Mesendoderm (in vitro differentiated cells): ENCODE data around the gene DSE.
A peak's percentile ranks its signal among the peaks of the same experiment; 100 is the strongest.

Experiments
- DNase-seq: peaks from one replicate; pipeline ENCODE4 v3.0.0; 2013
- H2AK5ac ChIP-seq: 2 replicates; pipeline ENCODE4 v1.6.1; 2013; ENCODE audit warnings: low read length, inconsistent platforms
- H2BK120ac ChIP-seq: 2 replicates; pipeline ENCODE4 v1.6.1; 2013; ENCODE audit warnings: low read depth, mild to moderate bottlenecking, low read length, moderate library complexity, mixed read lengths
- H2BK15ac ChIP-seq: replicated peaks from 2 replicates; pipeline ENCODE4 v1.6.1; 2013; ENCODE audit warnings: low read depth, mild to moderate bottlenecking, moderate library complexity
- H2BK5ac ChIP-seq: 2 replicates; pipeline ENCODE4 v1.6.1; 2013; ENCODE audit warnings: low read length, inconsistent platforms
- H3K18ac ChIP-seq: 2 replicates; pipeline ENCODE4 v1.6.1; 2013; ENCODE audit warnings: mild to moderate bottlenecking, low read length, mixed read lengths
- H3K23ac ChIP-seq: one replicate; pipeline ENCODE4 v1.6.1; 2013; ENCODE audit warnings: low read length
- H3K27ac ChIP-seq: 2 replicates; pipeline ENCODE4 v1.5.1; 2013; ENCODE audit warnings: low read depth, mild to moderate bottlenecking, inconsistent platforms, low read length, moderate library complexity
- H3K27me3 ChIP-seq: 2 replicates; pipeline ENCODE4 v1.6.1; 2013; ENCODE audit warnings: low read length, control low read depth, mild to moderate bottlenecking, inconsistent platforms; ENCODE audit not compliant: insufficient read depth, poor library complexity
- H3K36me3 ChIP-seq: 2 replicates; pipeline ENCODE4 v1.6.1; 2013; ENCODE audit warnings: low read length, inconsistent platforms; ENCODE audit not compliant: control insufficient read depth, insufficient read depth
- H3K4ac ChIP-seq: one replicate; pipeline ENCODE4 v1.6.1; 2013; ENCODE audit warnings: low read depth, mild to moderate bottlenecking, low read length, moderate library complexity
- H3K4me1 ChIP-seq: 2 replicates; pipeline ENCODE4 v1.6.1; 2013; ENCODE audit warnings: low read depth, low read length, inconsistent platforms; ENCODE audit not compliant: control insufficient read depth
- H3K4me2 ChIP-seq: 2 replicates; pipeline ENCODE4 v1.6.1; 2013; ENCODE audit warnings: low read length
- H3K4me3 ChIP-seq: 2 replicates; pipeline ENCODE4 v1.5.1; 2013; ENCODE audit warnings: mild to moderate bottlenecking, low read length
- H3K56ac ChIP-seq: one replicate; pipeline ENCODE4 v1.6.1; 2013; ENCODE audit warnings: low read length
- H3K79me1 ChIP-seq: 2 replicates; pipeline ENCODE4 v1.6.1; 2013; ENCODE audit warnings: low read length, inconsistent platforms
- H3K79me2 ChIP-seq: 2 replicates; pipeline ENCODE4 v1.6.1; 2013; ENCODE audit warnings: mild to moderate bottlenecking, low read length; ENCODE audit not compliant: control insufficient read depth, insufficient read depth
- H3K9ac ChIP-seq: 2 replicates; pipeline ENCODE4 v1.6.1; 2013; ENCODE audit warnings: low read length, inconsistent platforms
- H4K5ac ChIP-seq: one replicate; pipeline ENCODE4 v1.6.1; 2013; ENCODE audit warnings: low read length
- H4K8ac ChIP-seq: one replicate; pipeline ENCODE4 v1.6.1; 2013; ENCODE audit warnings: low read depth, mild to moderate bottlenecking, control low read depth, low read length, moderate library complexity
- WGBS: extraction: QIAGEN DNeasy Blood & Tissue Kit; methylation state at CpG from one replicate; pipeline ENCODE4 v1.1.7; 2013; ENCODE audit warnings: low lambda C conversion rate, missing lambda C conversion rate; ENCODE audit not compliant: insufficient coverage; ENCODE audit errors: extremely low coverage; 5-methylcytosine and 5-hydroxymethylcytosine counted together

Gene DSE

DNA sequence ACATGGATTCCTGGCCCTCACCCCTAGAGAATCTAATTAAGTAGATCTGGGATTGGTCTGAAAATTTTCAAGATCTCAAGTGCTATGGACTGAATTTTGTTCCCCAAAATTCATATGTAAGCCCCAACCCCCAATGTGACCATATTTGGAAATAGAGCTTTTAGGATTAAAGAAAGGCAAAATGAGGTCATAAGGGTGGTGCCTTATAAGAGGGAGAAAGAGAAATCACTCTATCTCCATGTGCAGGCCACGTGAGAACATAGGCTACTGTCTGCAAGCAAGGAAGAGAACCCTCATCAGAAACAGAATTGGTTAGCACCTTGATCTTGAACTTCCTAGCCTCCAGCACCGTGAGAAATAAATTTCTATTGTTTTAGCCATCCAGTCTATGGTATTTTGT is 8.5 kb upstream of the DSE start:
- no peak for DNase-seq
- H3K4ac ChIP-seq: no peak overlapping the region
- no peaks in the 10 kb centered on the region for H3K4me1 ChIP-seq
- H4K5ac ChIP-seq: no peak overlapping the region
- H3K27me3 ChIP-seq: no peaks in the 10 kb centered on the region
- no peak overlapping the region for H4K8ac ChIP-seq
- H2AK5ac ChIP-seq: no peak overlapping the region
- no peak overlapping the region for H3K23ac ChIP-seq
- H3K4me3 ChIP-seq: no peak overlapping the region
- no peaks in the 10 kb centered on the region for H3K36me3 ChIP-seq
- H3K18ac ChIP-seq: no peak overlapping the region
- H2BK5ac ChIP-seq: no peak overlapping the region
- no peak overlapping the region for H3K56ac ChIP-seq
- H3K4me2 ChIP-seq: no peak overlapping the region
- no peak overlapping the region for H3K27ac ChIP-seq
- no peak overlapping the region for H2BK120ac ChIP-seq
- H2BK15ac ChIP-seq: no peak overlapping the region
- no peaks in the 10 kb centered on the region for H3K79me1 ChIP-seq
- no peak overlapping the region for H3K9ac ChIP-seq
- WGBS: no CpG with 5 or more reads among the region's 2 CpGs
- no peaks in the 10 kb centered on the region for H3K79me2 ChIP-seq

DNA sequence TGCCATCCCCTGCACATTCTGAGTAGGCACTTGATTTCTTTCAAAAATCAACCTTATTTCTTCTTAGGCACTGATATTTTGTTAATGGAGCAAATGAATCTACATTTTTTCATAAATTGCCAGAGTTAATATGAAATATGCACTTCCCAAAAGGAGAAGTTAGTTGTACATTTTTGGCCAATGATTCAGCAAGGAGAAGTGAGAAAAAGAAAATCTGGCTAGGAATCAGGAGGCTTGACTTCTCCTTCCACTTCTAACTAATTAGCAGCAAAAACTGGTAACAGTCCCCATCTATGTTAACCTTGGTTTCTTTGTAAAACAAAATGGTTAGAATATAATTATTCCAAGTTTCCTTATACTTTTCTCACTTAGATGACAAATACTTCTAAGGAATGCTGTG is 7.0 kb upstream of the DSE start:
- no peaks in the 10 kb centered on the region for H3K27me3 ChIP-seq
- H2BK15ac ChIP-seq: no peak overlapping the region
- H3K36me3 ChIP-seq: no peaks in the 10 kb centered on the region
- H3K27ac ChIP-seq: no peak overlapping the region
- no peak overlapping the region for H2BK120ac ChIP-seq
- H3K18ac ChIP-seq: no peak overlapping the region
- no peak for DNase-seq
- no peak overlapping the region for H3K23ac ChIP-seq
- no peak overlapping the region for H2AK5ac ChIP-seq
- no peaks in the 10 kb centered on the region for H3K79me1 ChIP-seq
- no peak overlapping the region for H3K4ac ChIP-seq
- no peak overlapping the region for H4K5ac ChIP-seq
- no peak overlapping the region for H3K9ac ChIP-seq
- H4K8ac ChIP-seq: no peak overlapping the region
- no peak overlapping the region for H3K4me3 ChIP-seq
- H3K56ac ChIP-seq: no peak overlapping the region
- H3K4me1 ChIP-seq: no peaks in the 10 kb centered on the region
- H3K79me2 ChIP-seq: no peaks in the 10 kb centered on the region
- no peak overlapping the region for H2BK5ac ChIP-seq
- H3K4me2 ChIP-seq: no peak overlapping the region

DNA sequence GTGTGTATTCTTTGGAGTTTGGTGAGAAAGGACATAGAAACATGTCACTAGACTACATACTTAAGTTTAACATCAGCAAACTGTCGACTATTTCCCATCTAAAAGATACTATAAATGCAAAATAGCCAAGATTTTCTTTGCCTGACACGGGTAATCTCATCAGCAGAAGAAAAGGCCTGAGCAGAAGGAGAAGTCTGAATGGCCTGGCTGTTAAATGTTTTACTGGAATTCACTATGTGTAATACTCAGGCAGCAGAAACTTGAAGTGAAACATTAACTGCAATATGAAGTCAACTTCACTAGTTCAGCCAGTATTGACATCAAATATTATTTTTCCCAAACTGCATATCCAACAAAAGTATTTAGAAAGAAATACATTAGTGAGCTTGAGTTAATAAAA is 6.4 kb upstream of the DSE start:
- no peaks in the 10 kb centered on the region for H3K36me3 ChIP-seq
- H3K4me3 ChIP-seq: no peak overlapping the region
- H4K8ac ChIP-seq: no peak overlapping the region
- no peak overlapping the region for H3K23ac ChIP-seq
- no peak overlapping the region for H3K4ac ChIP-seq
- H2BK120ac ChIP-seq: no peak overlapping the region
- no peak overlapping the region for H2BK15ac ChIP-seq
- H3K9ac ChIP-seq: no peak overlapping the region
- no peak overlapping the region for H2BK5ac ChIP-seq
- H4K5ac ChIP-seq: no peak overlapping the region
- no peak overlapping the region for H2AK5ac ChIP-seq
- no peak overlapping the region for H3K56ac ChIP-seq
- H3K27ac ChIP-seq: no peak overlapping the region
- no peaks in the 10 kb centered on the region for H3K79me1 ChIP-seq
- H3K79me2 ChIP-seq: no peaks in the 10 kb centered on the region
- no CpG with 5 or more reads among the region's 2 CpGs for WGBS
- no peak overlapping the region for H3K18ac ChIP-seq
- no peak overlapping the region for H3K4me2 ChIP-seq
- no peaks in the 10 kb centered on the region for H3K4me1 ChIP-seq
- H3K27me3 ChIP-seq: no peaks in the 10 kb centered on the region
- DNase-seq: no peak

DNA sequence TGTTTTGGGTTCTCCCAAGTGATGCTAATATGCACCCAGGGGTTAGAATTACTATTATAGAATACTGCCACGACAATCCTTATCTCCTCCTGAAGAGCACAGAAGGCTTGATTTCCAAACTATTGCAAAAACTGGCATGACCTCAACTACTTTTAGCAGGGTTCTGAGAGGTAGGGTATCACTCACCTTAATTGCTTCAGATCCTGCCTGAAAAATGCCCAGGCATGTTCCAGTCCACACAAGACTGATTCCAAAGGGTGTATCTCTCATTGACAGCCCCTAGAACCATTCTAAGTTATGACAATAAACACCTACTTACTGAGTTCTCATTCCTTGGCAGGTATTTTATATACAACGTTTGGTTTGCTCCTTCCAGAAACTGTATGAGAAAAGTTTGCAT is 5.0 kb upstream of the DSE start:
- no peak overlapping the region for H2AK5ac ChIP-seq
- H4K8ac ChIP-seq: no peak overlapping the region
- H2BK120ac ChIP-seq: no peak overlapping the region
- H3K79me2 ChIP-seq: no peaks in the 10 kb centered on the region
- H2BK5ac ChIP-seq: no peak overlapping the region
- H2BK15ac ChIP-seq: no peak overlapping the region
- H3K18ac ChIP-seq: no peak overlapping the region
- no peak overlapping the region for H3K27ac ChIP-seq
- no peak overlapping the region for H4K5ac ChIP-seq
- H3K4me1 ChIP-seq: peaks cover 2% of the 10 kb centered on the region
- H3K4me3 ChIP-seq: no peak overlapping the region
- no CpG with 5 or more reads among the region's 2 CpGs for WGBS
- no peaks in the 10 kb centered on the region for H3K36me3 ChIP-seq
- no peaks in the 10 kb centered on the region for H3K27me3 ChIP-seq
- H3K56ac ChIP-seq: no peak overlapping the region
- no peaks in the 10 kb centered on the region for H3K79me1 ChIP-seq
- DNase-seq: no peak
- H3K23ac ChIP-seq: no peak overlapping the region
- no peak overlapping the region for H3K4ac ChIP-seq
- H3K9ac ChIP-seq: no peak overlapping the region
- no peak overlapping the region for H3K4me2 ChIP-seq

DNA sequence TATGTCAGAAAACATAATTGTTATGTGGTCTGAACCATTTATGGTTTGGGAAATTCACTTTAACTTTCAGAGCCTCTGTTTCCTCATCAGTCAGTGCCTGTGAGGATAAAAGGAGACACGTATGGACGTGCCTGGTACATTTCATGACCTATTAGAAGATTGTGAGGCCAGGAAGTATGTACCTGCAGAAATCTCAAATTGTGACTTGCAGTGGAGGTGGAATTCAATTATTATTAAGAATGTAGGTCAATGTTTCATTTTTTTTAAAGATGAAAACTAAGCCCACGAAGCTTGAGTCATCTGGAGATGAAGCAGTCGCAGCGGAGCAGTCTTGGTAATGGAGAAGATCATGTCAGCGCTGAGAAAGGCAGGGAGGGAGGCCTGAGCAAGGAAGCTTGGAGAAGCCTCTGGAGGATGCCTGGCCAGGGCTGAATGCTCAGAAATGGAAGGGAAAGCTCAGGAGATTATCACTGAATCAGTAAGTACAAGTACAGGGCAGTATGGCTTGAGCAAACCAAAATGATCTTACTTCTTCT is 3.9 kb upstream of the DSE start:
- no peak overlapping the region for H2AK5ac ChIP-seq

DNA sequence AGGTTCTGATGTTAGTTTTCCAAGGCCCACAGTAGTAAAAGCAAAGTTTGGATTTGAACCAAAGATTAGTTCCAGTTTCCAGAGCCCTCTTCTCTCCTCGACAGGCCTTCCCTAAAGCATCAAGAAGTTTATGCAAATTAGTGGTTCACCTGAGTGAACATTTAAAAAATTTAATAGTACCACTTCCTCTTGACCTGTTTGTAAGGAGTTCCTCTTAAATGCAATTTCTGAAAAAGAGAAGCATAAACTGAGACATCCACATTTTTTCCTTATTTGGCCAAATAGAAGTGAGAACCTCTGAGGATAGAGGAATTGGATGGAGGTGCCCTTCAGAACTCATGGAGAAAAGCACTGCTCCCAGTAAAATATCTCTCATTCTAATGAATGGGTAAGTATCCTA is 1.2 kb upstream of the DSE start:
- no peak overlapping the region for H4K5ac ChIP-seq
- no peak overlapping the region for H3K27ac ChIP-seq
- peaks cover 4% of the 10 kb centered on the region for H3K79me1 ChIP-seq
- no peak overlapping the region for H2BK5ac ChIP-seq
- no peaks in the 10 kb centered on the region for H3K27me3 ChIP-seq
- H3K56ac ChIP-seq: peak overlapping the region; percentile 91
- H3K79me2 ChIP-seq: peaks cover 14% of the 10 kb centered on the region
- no CpG with 5 or more reads among the region's 1 CpG for WGBS
- H2BK15ac ChIP-seq: no peak overlapping the region
- no peak overlapping the region for H3K4me3 ChIP-seq
- no peak overlapping the region for H3K18ac ChIP-seq
- no peak overlapping the region for H3K4me2 ChIP-seq
- H3K4ac ChIP-seq: no peak overlapping the region
- no peak for DNase-seq
- H2AK5ac ChIP-seq: no peak overlapping the region
- no peak overlapping the region for H2BK120ac ChIP-seq
- H3K4me1 ChIP-seq: peaks cover 2% of the 10 kb centered on the region
- H3K9ac ChIP-seq: peak overlapping the region; percentile 80
- H3K36me3 ChIP-seq: no peaks in the 10 kb centered on the region
- no peak overlapping the region for H4K8ac ChIP-seq
- no peak overlapping the region for H3K23ac ChIP-seq

More for the DNA sequence above, 3.9 kb upstream of the DSE start:
- H2BK15ac ChIP-seq: no peak overlapping the region
- H3K27ac ChIP-seq: no peak overlapping the region
- H3K36me3 ChIP-seq: no peaks in the 10 kb centered on the region
- no peak overlapping the region for H2BK120ac ChIP-seq
- H3K27me3 ChIP-seq: no peaks in the 10 kb centered on the region
- no peak overlapping the region for H4K8ac ChIP-seq
- DNase-seq: no peak
- H3K4ac ChIP-seq: no peak overlapping the region
- no peak overlapping the region for H4K5ac ChIP-seq
- no peak overlapping the region for H3K9ac ChIP-seq
- H3K4me1 ChIP-seq: peaks cover 2% of the 10 kb centered on the region
- no peak overlapping the region for H3K56ac ChIP-seq
- H3K79me1 ChIP-seq: no peaks in the 10 kb centered on the region
- no peak overlapping the region for H3K4me2 ChIP-seq
- no peak overlapping the region for H3K18ac ChIP-seq
- no peak overlapping the region for H2BK5ac ChIP-seq
- H3K4me3 ChIP-seq: no peak overlapping the region
- H3K79me2 ChIP-seq: no peaks in the 10 kb centered on the region
- no peak overlapping the region for H3K23ac ChIP-seq
- WGBS: no CpG with 5 or more reads among the region's 6 CpGs
